Trophoblast cell (in vitro differentiated cells and primary cell): ENCODE data around the gene GSG1L.

Experiments
- DNase-seq, 2 donors: peaks; one replicate each; pipeline ENCODE4 v3.0.0-alpha.2; 2016
- H2AFZ ChIP-seq: 2 replicates; pipeline ENCODE4 v1.6.1; 2013; ENCODE audit warnings: low read length, moderate library complexity, mild to moderate bottlenecking; ENCODE audit not compliant: insufficient read depth, poor library complexity
- H2AK5ac ChIP-seq: 2 replicates; pipeline ENCODE4 v1.6.1; 2013; ENCODE audit warnings: mild to moderate bottlenecking, low read length
- H2BK120ac ChIP-seq: 2 replicates; pipeline ENCODE4 v1.6.1; 2013; ENCODE audit warnings: low read length, mild to moderate bottlenecking, moderate library complexity; ENCODE audit not compliant: insufficient read depth, poor library complexity
- H2BK12ac ChIP-seq: 2 replicates; pipeline ENCODE4 v1.6.1; 2013; ENCODE audit warnings: mild to moderate bottlenecking, low read length, moderate library complexity
- H2BK5ac ChIP-seq: 2 replicates; pipeline ENCODE4 v1.6.1; 2013; ENCODE audit warnings: low read length, low read depth, moderate library complexity, mild to moderate bottlenecking; ENCODE audit not compliant: poor library complexity
- H3K14ac ChIP-seq: 2 replicates; pipeline ENCODE4 v1.6.1; 2013; ENCODE audit warnings: mild to moderate bottlenecking, low read length
- H3K18ac ChIP-seq: 2 replicates; pipeline ENCODE4 v1.6.1; 2013; ENCODE audit warnings: mild to moderate bottlenecking, low read length
- H3K23ac ChIP-seq: 2 replicates; pipeline ENCODE4 v1.6.1; 2013; ENCODE audit warnings: low read length
- H3K27ac ChIP-seq: 2 replicates; pipeline ENCODE4 v1.5.1; 2013; ENCODE audit warnings: low read depth, mild to moderate bottlenecking, inconsistent platforms, low read length, moderate library complexity
- H3K27me3 ChIP-seq: 2 replicates; pipeline ENCODE4 v1.6.1; 2013; ENCODE audit warnings: inconsistent platforms, mild to moderate bottlenecking, low read length, moderate library complexity; ENCODE audit not compliant: insufficient read depth
- H3K36me3 ChIP-seq, 2 experiments: 1 replicate in 1 of 2; 2 replicates in 1 of 2; pipeline ENCODE4 v1.6.1; 2013; ENCODE audit warnings: low read length in 2 of 2, mild to moderate bottlenecking in 2 of 2, moderate library complexity in 1 of 2; ENCODE audit not compliant: insufficient read depth in 2 of 2, control insufficient read depth in 1 of 2
- H3K4ac ChIP-seq: 2 replicates; pipeline ENCODE4 v1.6.1; 2013; ENCODE audit warnings: low read depth, mild to moderate bottlenecking, low read length, moderate library complexity
- H3K4me1 ChIP-seq, 2 experiments: 1 replicate in 1 of 2; 2 replicates in 1 of 2; pipeline ENCODE4 v1.6.1; 2013; ENCODE audit warnings: low read length in 2 of 2, mild to moderate bottlenecking in 2 of 2, moderate library complexity in 1 of 2; ENCODE audit not compliant: insufficient read depth in 2 of 2, control insufficient read depth in 1 of 2
- H3K4me2 ChIP-seq: 2 replicates; pipeline ENCODE4 v1.6.1; 2013; ENCODE audit warnings: inconsistent platforms, mild to moderate bottlenecking, low read length, moderate library complexity
- H3K4me3 ChIP-seq: 2 replicates; pipeline ENCODE4 v1.5.1; 2013; ENCODE audit warnings: mild to moderate bottlenecking, low read depth, low read length, inconsistent platforms
- H3K79me1 ChIP-seq: one replicate; pipeline ENCODE4 v1.6.1; 2013; ENCODE audit warnings: low read length
- H3K79me2 ChIP-seq: 2 replicates; pipeline ENCODE4 v1.6.1; 2013; ENCODE audit warnings: low read length, mild to moderate bottlenecking; ENCODE audit not compliant: control insufficient read depth, insufficient read depth, poor library complexity
- H3K9ac ChIP-seq: 2 replicates; pipeline ENCODE4 v1.6.1; 2013; ENCODE audit warnings: mild to moderate bottlenecking, low read length
- H3K9me3 ChIP-seq: 2 replicates; pipeline ENCODE4 v1.6.1; 2013; ENCODE audit warnings: low read depth, mild to moderate bottlenecking, control low read depth, inconsistent platforms, low read length; ENCODE audit not compliant: insufficient read depth
- H4K12ac ChIP-seq: 2 replicates; pipeline ENCODE4 v1.6.1; 2013; ENCODE audit warnings: low read depth, mild to moderate bottlenecking, low read length, moderate library complexity
- H4K8ac ChIP-seq: 2 replicates; pipeline ENCODE4 v1.6.1; 2013; ENCODE audit warnings: low read depth, mild to moderate bottlenecking, low read length, moderate library complexity
- H4K91ac ChIP-seq: one replicate; pipeline ENCODE4 v1.6.1; 2013; ENCODE audit warnings: low read depth, mild to moderate bottlenecking, low read length, moderate library complexity
- WGBS: extraction: QIAGEN DNeasy Blood & Tissue Kit; methylation state at CpG from one replicate; pipeline ENCODE4 v1.1.7; 2013; ENCODE audit warnings: missing lambda C conversion rate; ENCODE audit not compliant: insufficient read length, insufficient coverage; ENCODE audit errors: extremely low coverage; 5-methylcytosine and 5-hydroxymethylcytosine counted together

The GSG1L gene

GRCh38 chr16:27789150-27789549 lies 274.4 kb downstream of the GSG1L start:
- Histone ChIP-seq H3K14ac (no peak overlapping the region), H4K8ac (no peak overlapping the region), H3K4me2 (no peak overlapping the region), H3K9me3 (peaks cover 3% of the 10 kb centered on the region), H3K4me3 (no peak overlapping the region), H3K23ac (no peak overlapping the region), H3K9ac (no peak overlapping the region), H2BK120ac (no peak overlapping the region), H3K4ac (no peak overlapping the region), H2BK12ac (no peak overlapping the region), H3K36me3 (no peaks in the 10 kb centered on the region), H3K27me3 (no peaks in the 10 kb centered on the region), H3K18ac (no peak overlapping the region), H2AFZ (no peak overlapping the region), H3K27ac (no peak overlapping the region), H4K12ac (no peak overlapping the region), H4K91ac (no peak overlapping the region), H3K4me1 (peaks cover 4 to 9% of the 10 kb centered on the region in 2 experiments), H2BK5ac (no peak overlapping the region), H3K79me2 (no peaks in the 10 kb centered on the region), H2AK5ac (no peak overlapping the region), H3K79me1 (no peaks in the 10 kb centered on the region)
- DNase-seq = no peak
- WGBS = 100% methylated on average over 1 of the region's 1 CpG

GRCh38 chr16:27787665-27788064 lies 275.8 kb downstream of the GSG1L start:
- H3K9me3 ChIP-seq = peaks cover 3% of the 10 kb centered on the region
- no peaks in the 10 kb centered on the region for H3K27me3 ChIP-seq
- no peak for DNase-seq
- H3K79me2 ChIP-seq = no peaks in the 10 kb centered on the region
- WGBS = no CpG with 5 or more reads among the region's 6 CpGs
- H3K4me2 ChIP-seq = no peak overlapping the region
- H2AFZ ChIP-seq = no peak overlapping the region
- no peak overlapping the region for H3K14ac ChIP-seq
- no peak overlapping the region for H2BK12ac ChIP-seq
- no peak overlapping the region for H4K8ac ChIP-seq
- H4K12ac ChIP-seq = no peak overlapping the region
- H2AK5ac ChIP-seq = no peak overlapping the region
- H2BK5ac ChIP-seq = no peak overlapping the region
- H4K91ac ChIP-seq = no peak overlapping the region
- H3K4me1 ChIP-seq = peaks cover 6 to 9% of the 10 kb centered on the region in 2 experiments
- no peak overlapping the region for H2BK120ac ChIP-seq
- no peak overlapping the region for H3K18ac ChIP-seq
- no peak overlapping the region for H3K4me3 ChIP-seq
- no peaks in the 10 kb centered on the region for H3K79me1 ChIP-seq
- no peak overlapping the region for H3K27ac ChIP-seq
- no peak overlapping the region for H3K4ac ChIP-seq
- H3K9ac ChIP-seq = no peak overlapping the region
- H3K23ac ChIP-seq = no peak overlapping the region
- H3K36me3 ChIP-seq = no peaks in the 10 kb centered on the region

- no peaks in the 10 kb centered on the region for H3K27me3 ChIP-seq
- no peak overlapping the region for H2BK5ac ChIP-seq
- H3K79me2 ChIP-seq = no peaks in the 10 kb centered on the region
- no peak overlapping the region for H3K23ac ChIP-seq
- no peak overlapping the region for H3K4me3 ChIP-seq
- H4K8ac ChIP-seq = no peak overlapping the region
- peaks cover 3% of the 10 kb centered on the region for H3K9me3 ChIP-seq
- H2BK12ac ChIP-seq = no peak overlapping the region
- H3K4ac ChIP-seq = no peak overlapping the region
- no peaks in the 10 kb centered on the region for H3K79me1 ChIP-seq
- no peak overlapping the region for H3K4me2 ChIP-seq
- H3K18ac ChIP-seq = no peak overlapping the region
- WGBS = no CpG with 5 or more reads among the region's 19 CpGs
- no peak overlapping the region for H2AFZ ChIP-seq
- no peak overlapping the region for H4K12ac ChIP-seq
- H2BK120ac ChIP-seq = no peak overlapping the region
- H3K9ac ChIP-seq = no peak overlapping the region
- DNase-seq = peak in 1 of 2 donors; percentile 36
- no peaks in the 10 kb centered on the region for H3K36me3 ChIP-seq
- no peak overlapping the region for H3K14ac ChIP-seq
- H3K4me1 ChIP-seq = peaks cover 6 to 9% of the 10 kb centered on the region in 2 experiments
- no peak overlapping the region for H4K91ac ChIP-seq
- H3K27ac ChIP-seq = no peak overlapping the region
- H2AK5ac ChIP-seq = no peak overlapping the region
Measured at GRCh38 chr16:27786923-27787625, 276.4 kb downstream of the GSG1L start.

GRCh38 chr16:27786221-27786922 lies 277.1 kb downstream of the GSG1L start:
- Histone ChIP-seq H3K4me1 (peaks cover 6 to 9% of the 10 kb centered on the region in 2 experiments), H2BK12ac (no peak overlapping the region), H3K79me2 (no peaks in the 10 kb centered on the region), H4K8ac (no peak overlapping the region), H3K9ac (no peak overlapping the region), H4K91ac (no peak overlapping the region), H2BK120ac (no peak overlapping the region), H3K27ac (no peak overlapping the region), H3K14ac (no peak overlapping the region), H3K9me3 (peaks cover 2% of the 10 kb centered on the region), H3K18ac (no peak overlapping the region), H2AK5ac (no peak overlapping the region), H3K23ac (no peak overlapping the region), H3K27me3 (no peaks in the 10 kb centered on the region), H2BK5ac (no peak overlapping the region), H3K79me1 (no peaks in the 10 kb centered on the region), H2AFZ (no peak overlapping the region), H3K4ac (no peak overlapping the region), H4K12ac (no peak overlapping the region), H3K4me2 (no peak overlapping the region), H3K4me3 (no peak overlapping the region), H3K36me3 (no peaks in the 10 kb centered on the region)
- WGBS = no CpG with 5 or more reads among the region's 16 CpGs
- no peak for DNase-seq
